Muscle of leg (tissue), 11 donors: ENCODE measurements around the gene CCDC92B. TPM values are rescaled to one million over a fixed set of nuclear protein-coding genes. Genes with fewer than 3 reads are reported as not detected.
A peak's percentile ranks its signal among the peaks of the same experiment; 100 is the strongest.
"Not testable (repeated sequence)": the region's sequence is repeated elsewhere in the genome, so short reads cannot be mapped to it uniquely, and the experiment has no call there.

ENCODE experiments used
- DNase-seq: peaks from one replicate; pipeline ENCODE4 v3.0.0; 2013
- H3K27ac ChIP-seq: one replicate; pipeline ENCODE4 v1.5.1; 2013; ENCODE audit warnings: mild to moderate bottlenecking, low read length, control low read depth
- H3K27me3 ChIP-seq: one replicate; pipeline ENCODE4 v1.6.1; 2013; ENCODE audit warnings: low read length; ENCODE audit not compliant: control insufficient read depth, insufficient read depth
- H3K36me3 ChIP-seq: one replicate; pipeline ENCODE4 v1.6.1; 2013; ENCODE audit warnings: low read length; ENCODE audit not compliant: control insufficient read depth, insufficient read depth
- H3K4me1 ChIP-seq: one replicate; pipeline ENCODE4 v1.6.1; 2013; ENCODE audit warnings: low read length; ENCODE audit not compliant: control insufficient read depth, insufficient read depth
- H3K4me3 ChIP-seq: one replicate; pipeline ENCODE4 v1.5.1; 2013; ENCODE audit warnings: low read length, control low read depth
- H3K9me3 ChIP-seq: replicated peaks from 2 replicates; pipeline ENCODE4 v1.6.1; 2013; ENCODE audit warnings: low read depth, low read length; ENCODE audit not compliant: control insufficient read depth
- WGBS: methylation state at CpG from one replicate; pipeline ENCODE4 v1.1.5; 2013; ENCODE audit warnings: missing lambda C conversion rate; ENCODE audit not compliant: insufficient coverage; 5-methylcytosine and 5-hydroxymethylcytosine counted together
- polyA plus RNA-seq, 8 donors: library from polyadenylated mRNA; unstranded; fragments of 120-200 nt; gene quantifications; one replicate each; pipeline versions ENCODE4 v1.2.1 to v1.2.3, GENCODE V29; 2013; ENCODE audit warnings: inconsistent platforms in 1 of 8, low replicate concordance in 1 of 8; ENCODE audit not compliant: insufficient read length in 8 of 8, insufficient read depth in 1 of 8
- total RNA-seq: library from RNA; stranded (reverse); fragments of 120-200 nt; gene quantifications from one replicate; pipeline ENCODE4 v1.2.4, GENCODE V29; 2013

Gene CCDC92B
- total and polyA plus RNA-seq, 9 donors, result 0.08 to 0.25 (median 0.13) TPM

GRCh38 chr17:2792366-2793169 lies 43.1 kb upstream of the CCDC92B start:
- no peaks in the 10 kb centered on the region for H3K36me3 ChIP-seq
- DNase-seq, result no peak
- H3K4me3 ChIP-seq, result no peak overlapping the region
- WGBS, result 35% methylated on average over 15 of the region's 24 CpGs
- no peaks in the 10 kb centered on the region for H3K9me3 ChIP-seq
- H3K4me1 ChIP-seq, result no peaks in the 10 kb centered on the region
- no peak overlapping the region for H3K27ac ChIP-seq
- H3K27me3 ChIP-seq, result peaks cover 3% of the 10 kb centered on the region

DNA sequence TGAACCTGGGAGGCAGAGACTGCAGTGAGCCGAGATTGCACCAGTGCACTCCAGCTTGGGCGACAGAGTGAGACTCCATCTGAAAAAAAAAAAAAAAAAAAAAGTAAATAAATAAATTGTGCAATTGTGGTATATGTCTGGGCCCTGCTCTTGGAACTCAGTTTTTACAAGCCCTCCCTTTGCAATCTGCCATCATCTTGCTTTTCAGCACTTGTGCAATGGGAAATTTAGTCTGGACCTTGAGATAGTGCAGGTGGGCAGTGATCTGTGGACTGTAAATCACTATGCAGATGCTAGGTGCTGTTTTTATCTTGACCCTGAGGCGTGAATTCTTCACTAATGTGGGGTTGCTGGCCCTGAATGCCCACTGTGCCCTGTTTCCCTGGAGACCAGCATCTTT lies 40.2 kb upstream of the CCDC92B start:
- H3K4me3 ChIP-seq, result no peak overlapping the region
- no peak for DNase-seq
- H3K27ac ChIP-seq, result no peak overlapping the region
- no peaks in the 10 kb centered on the region for H3K4me1 ChIP-seq
- no peaks in the 10 kb centered on the region for H3K36me3 ChIP-seq
- peaks cover 3% of the 10 kb centered on the region for H3K27me3 ChIP-seq
- no CpG with 5 or more reads among the region's 3 CpGs for WGBS
- H3K9me3 ChIP-seq, result no peaks in the 10 kb centered on the region

DNA sequence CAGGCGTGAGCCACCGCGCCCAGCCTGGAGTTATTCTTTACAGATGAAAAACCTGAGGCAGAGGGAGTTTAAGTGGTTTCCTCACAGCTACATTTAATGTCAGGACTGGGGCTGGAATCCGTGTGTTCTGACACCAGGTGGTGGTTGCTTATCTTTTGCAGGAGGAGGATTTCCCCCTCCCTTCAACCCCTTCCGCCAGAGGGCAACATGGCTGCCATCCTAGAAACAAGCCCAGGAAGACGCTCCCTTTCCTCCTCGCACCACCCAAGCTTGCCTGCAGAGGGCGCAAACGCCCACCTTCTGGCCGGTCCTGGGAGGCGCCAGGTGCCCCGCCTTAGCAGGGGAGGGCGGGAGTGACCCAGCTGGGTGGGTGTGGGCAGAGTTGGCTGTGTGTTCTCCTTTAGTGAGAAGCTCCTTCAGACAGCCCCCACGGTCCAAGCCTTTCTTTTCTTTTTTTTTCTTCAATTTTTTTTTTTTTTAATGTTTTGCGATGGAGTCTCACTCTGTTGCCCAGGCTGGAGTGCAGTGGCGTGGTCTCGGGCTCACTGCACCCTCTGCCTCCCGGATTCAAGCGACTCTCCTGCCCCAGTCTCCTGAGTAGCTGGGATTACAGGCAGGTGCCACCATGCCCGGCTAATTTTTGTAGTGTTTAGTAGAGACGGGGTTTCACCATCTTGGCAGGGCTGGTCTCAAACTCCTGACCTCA lies 36.9 kb upstream of the CCDC92B start:
- H3K4me3 ChIP-seq, result no peak overlapping the region
- no peaks in the 10 kb centered on the region for H3K36me3 ChIP-seq
- H3K9me3 ChIP-seq, result no peaks in the 10 kb centered on the region
- H3K4me1 ChIP-seq, result no peaks in the 10 kb centered on the region
- DNase-seq, result peak; percentile 72
- H3K27me3 ChIP-seq, result peaks cover 3% of the 10 kb centered on the region
- 0% methylated on average over 2 of the region's 21 CpGs for WGBS
- H3K27ac ChIP-seq, result no peak overlapping the region

GRCh38 chr17:2785376-2785775 lies 35.9 kb upstream of the CCDC92B start:
- not testable (repeated sequence) for DNase-seq, H3K27me3 ChIP-seq, H3K27ac ChIP-seq, H3K4me1 ChIP-seq, H3K4me3 ChIP-seq, H3K36me3 ChIP-seq, H3K9me3 ChIP-seq
- WGBS, result 86% methylated on average over 5 of the region's 12 CpGs

- Histone ChIP-seq H3K27ac (no peak overlapping the region), H3K36me3 (no peaks in the 10 kb centered on the region), H3K9me3 (no peaks in the 10 kb centered on the region), H3K4me3 (no peak overlapping the region), H3K4me1 (no peaks in the 10 kb centered on the region), H3K27me3 (no peaks in the 10 kb centered on the region)
- DNase-seq, result no peak
- 80% methylated on average over 6 of the region's 8 CpGs for WGBS
Observed at GRCh38 chr17:2784864-2785263, 35.4 kb upstream of the CCDC92B start.

GRCh38 chr17:2783310-2784030 lies 34.0 kb upstream of the CCDC92B start:
- Histone ChIP-seq H3K4me3 (no peak overlapping the region), H3K9me3 (no peaks in the 10 kb centered on the region), H3K27me3 (peaks cover 6% of the 10 kb centered on the region), H3K27ac (no peak overlapping the region), H3K4me1 (no peaks in the 10 kb centered on the region), H3K36me3 (no peaks in the 10 kb centered on the region)
- DNase-seq, result no peak
- 72% methylated on average over 4 of the region's 4 CpGs for WGBS

DNA sequence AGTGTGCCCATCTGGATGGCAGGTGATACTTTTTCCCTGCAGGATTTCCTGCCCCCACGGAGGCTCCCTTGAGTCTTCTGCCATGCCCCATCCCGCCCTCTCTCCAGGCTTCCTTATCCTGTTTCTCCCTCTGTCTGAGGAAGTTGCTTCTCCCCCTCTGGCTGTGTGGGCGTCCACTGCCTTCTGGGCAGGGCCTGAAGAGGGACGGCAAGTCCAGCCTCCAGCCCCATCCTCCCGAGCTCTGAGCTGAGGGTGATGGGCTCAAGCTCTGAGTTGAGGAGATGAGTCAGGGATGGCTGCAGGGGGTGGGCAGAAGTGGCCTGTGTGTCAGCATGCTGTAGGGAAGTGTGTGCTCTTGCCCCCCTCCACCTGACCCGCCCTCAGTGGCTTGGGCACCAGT lies 32.6 kb upstream of the CCDC92B start:
- Histone ChIP-seq H3K9me3 (no peaks in the 10 kb centered on the region), H3K27ac (no peak overlapping the region), H3K4me3 (no peak overlapping the region), H3K27me3 (peaks cover 14% of the 10 kb centered on the region), H3K36me3 (no peaks in the 10 kb centered on the region), H3K4me1 (peaks cover 2% of the 10 kb centered on the region)
- no peak for DNase-seq
- WGBS, result 36% methylated on average over 2 of the region's 6 CpGs

- not testable (repeated sequence) for H3K9me3 ChIP-seq, H3K4me1 ChIP-seq, H3K27ac ChIP-seq, DNase-seq, H3K36me3 ChIP-seq, H3K4me3 ChIP-seq
- WGBS, result 91% methylated on average over 15 of the region's 15 CpGs
- H3K27me3 ChIP-seq, result peaks cover 17% of the 10 kb centered on the region
Observed at GRCh38 chr17:2781598-2781997, 32.1 kb upstream of the CCDC92B start.

DNA sequence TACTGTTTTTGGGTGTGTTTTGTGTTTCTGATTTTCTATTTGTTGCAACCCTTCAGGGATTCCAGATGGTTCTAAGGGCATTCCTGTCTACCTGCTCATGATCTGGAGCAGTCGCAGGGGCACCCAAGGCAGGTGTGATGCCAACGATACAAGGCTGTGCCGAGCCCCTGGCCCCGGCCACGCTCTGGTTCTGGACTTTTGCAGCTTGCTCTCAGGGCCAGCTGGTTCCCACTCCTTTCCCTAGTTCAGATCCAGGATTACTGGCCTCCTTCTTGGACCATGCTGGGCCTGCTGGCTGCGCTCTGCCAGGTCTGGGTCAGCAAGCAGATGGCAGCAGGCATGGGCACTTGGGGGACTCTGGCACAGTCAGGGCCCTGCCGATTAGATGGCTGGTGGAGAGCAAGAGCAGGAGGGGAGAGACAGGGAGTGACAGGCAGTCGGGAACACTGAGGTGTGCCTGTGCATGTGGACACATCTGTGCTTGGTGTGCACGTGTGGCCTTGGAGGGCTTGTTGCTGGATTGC lies 31.5 kb upstream of the CCDC92B start:
- WGBS, result 80% methylated on average over 9 of the region's 9 CpGs
- Histone ChIP-seq H3K27ac (no peak overlapping the region), H3K4me1 (peaks cover 5% of the 10 kb centered on the region), H3K9me3 (no peaks in the 10 kb centered on the region), H3K4me3 (no peak overlapping the region), H3K36me3 (no peaks in the 10 kb centered on the region), H3K27me3 (peaks cover 21% of the 10 kb centered on the region)
- DNase-seq, result no peak

- Histone ChIP-seq H3K27ac (no peak overlapping the region), H3K4me3 (no peak overlapping the region), H3K36me3 (no peaks in the 10 kb centered on the region), H3K27me3 (peaks cover 28% of the 10 kb centered on the region), H3K9me3 (no peaks in the 10 kb centered on the region), H3K4me1 (peaks cover 5% of the 10 kb centered on the region)
- no peak for DNase-seq
- WGBS, result 77% methylated on average over 4 of the region's 12 CpGs
Observed at GRCh38 chr17:2780256-2780655, 30.8 kb upstream of the CCDC92B start.
